Measurements from ENCODE around the gene ARL5B.

ARL5B gene

GRCh38 chr10:18666810-18667209, 7.6 kb downstream of the ARL5B start:
- no peak for DNase-seq (ENCODE audit: low read depth)
- no peak for TF ChIP-seq CTCF (IDR thresholded peaks at IDR 0.05; ENCODE audit: low read depth, low read length, missing control alignments)
- in situ Hi-C loops (cut with HindIII; ENCODE audit: low sequenced_read_pairs): no loop called here
- H3K4me3 ChIP-seq (ENCODE audit: low read depth, low read length): no peak overlapping the region

- DNase-seq (ENCODE audit: low read depth): no peak
- in situ Hi-C loops (cut with HindIII; ENCODE audit: low sequenced_read_pairs): no loop called here
- H3K4me3 ChIP-seq (ENCODE audit: low read depth, low read length): no peak overlapping the region
- TF ChIP-seq CTCF (IDR thresholded peaks at IDR 0.05; ENCODE audit: low read depth, low read length, missing control alignments): no peak
These were observed 8.8 kb downstream of the ARL5B start for GRCh38 chr10:18668026-18668425.

GRCh38 chr10:18675086-18675801, 16.0 kb downstream of the ARL5B start:
- DNase-seq (ENCODE audit: low read depth): no peak
- no peak overlapping the region for H3K4me3 ChIP-seq (ENCODE audit: low read depth, low read length)
- TF ChIP-seq CTCF (IDR thresholded peaks at IDR 0.05; ENCODE audit: low read depth, low read length, missing control alignments): no peak
- in situ Hi-C loops (cut with HindIII; ENCODE audit: low sequenced_read_pairs): no loop called here

GRCh38 chr10:18680754-18681153, 21.5 kb downstream of the ARL5B start:
- TF ChIP-seq CTCF (IDR thresholded peaks at IDR 0.05; ENCODE audit: low read depth, low read length, missing control alignments): no peak
- in situ Hi-C loops (cut with HindIII; ENCODE audit: low sequenced_read_pairs): no loop called here
- DNase-seq (ENCODE audit: low read depth): no peak
- no peak overlapping the region for H3K4me3 ChIP-seq (ENCODE audit: low read depth, low read length)

GRCh38 chr10:18681366-18681765, 22.1 kb downstream of the ARL5B start:
- H3K4me3 ChIP-seq (ENCODE audit: low read depth, low read length): no peak overlapping the region
- in situ Hi-C loops (cut with HindIII; ENCODE audit: low sequenced_read_pairs): no loop called here
- TF ChIP-seq CTCF (IDR thresholded peaks at IDR 0.05; ENCODE audit: low read depth, low read length, missing control alignments): no peak
- DNase-seq (ENCODE audit: low read depth): no peak

GRCh38 chr10:18681971-18682411, 22.8 kb downstream of the ARL5B start:
- TF ChIP-seq CTCF (IDR thresholded peaks at IDR 0.05; ENCODE audit: low read depth, low read length, missing control alignments): no peak
- in situ Hi-C loops (cut with HindIII; ENCODE audit: low sequenced_read_pairs): no loop called here
- DNase-seq (ENCODE audit: low read depth): no peak
- no peak overlapping the region for H3K4me3 ChIP-seq (ENCODE audit: low read depth, low read length)

Data from astrocyte of the cerebellum (primary cell).